K562 (cell line): ENCODE results near the gene PGLYRP1. TPM values are rescaled to one million over a fixed set of nuclear protein-coding genes. Genes with fewer than 3 reads are reported as not detected.

ENCODE experiments used
- ARID3B ChIP-seq: fragments of 250-450 bp; sonication (Bioruptor Pico); IDR thresholded peaks from 2 replicates; pipeline ENCODE4 v1.4.0; 2020; ENCODE audit warnings: borderline replicate concordance
- BCL6 ChIP-seq: fragments of 250-450 bp; sonication (Bioruptor Pico); IDR thresholded peaks from 2 replicates; pipeline ENCODE4 v1.4.0; 2020
- BRD4 ChIP-seq: fragments of 200-600 bp; sonication (generic); IDR thresholded peaks from 2 replicates; pipeline ENCODE4 v1.6.1; 2017; ENCODE audit warnings: inconsistent platforms
- CBFA2T3 ChIP-seq: fragments of 450-650 bp; IDR thresholded peaks from 2 replicates; pipeline ENCODE4 v1.6.1; 2017
- GATA2 ChIP-seq: sonication (generic); formaldehyde crosslinking; IDR thresholded peaks from 2 replicates; pipeline ENCODE4 v1.4.0; 2020; ENCODE audit warnings: mild to moderate bottlenecking, missing genetic modification reagents
- GTF2F1 ChIP-seq: IDR thresholded peaks from 2 replicates; pipeline ENCODE4 v1.6.1; 2011; ENCODE audit warnings: low read depth, low read length, improper control_type of control experiment
- HINFP ChIP-seq: fragments of 450-650 bp; conservative IDR thresholded peaks from 2 replicates; pipeline ENCODE4 v1.6.1; 2016; ENCODE audit warnings: missing genetic modification characterization, low read depth, mild to moderate bottlenecking, control low read depth, missing compliant biosample characterization
- HNRNPLL ChIP-seq: fragments of 200-400 bp; formaldehyde crosslinking; IDR thresholded peaks from 2 replicates; pipeline ENCODE4 v1.6.1; 2017; ENCODE audit warnings: low read length, low read depth, mild to moderate bottlenecking; ENCODE audit not compliant: poor library complexity, severe bottlenecking
- JUND ChIP-seq, 2 experiments: IDR thresholded peaks; 2 replicates in 1 of 2; 3 replicates in 1 of 2; pipeline ENCODE4 v1.6.1; 2011; ENCODE audit warnings: borderline replicate concordance in 2 of 2, low read depth in 2 of 2, low read length in 2 of 2, improper control_type of control experiment in 1 of 2, missing biosample characterization in 1 of 2, missing genetic modification characterization in 1 of 2, missing genetic modification reagents in 1 of 2
- MYC ChIP-seq, 2 experiments: fragments of 250-450 bp in 1 of 2; sonication (Bioruptor Pico) in 1 of 2; IDR thresholded peaks; 2 replicates each; pipeline versions ENCODE4 v1.5.1 to v1.6.1; 2012 to 2021; ENCODE audit warnings: low read depth in 2 of 2, borderline replicate concordance in 1 of 2, improper control_type of control experiment in 1 of 2, low read length in 1 of 2, mild to moderate bottlenecking in 1 of 2, moderate library complexity in 1 of 2
- SFPQ ChIP-seq: fragments of 200-400 bp; formaldehyde crosslinking; IDR thresholded peaks from 2 replicates; pipeline ENCODE4 v1.6.1; 2017; ENCODE audit warnings: mild to moderate bottlenecking, low read depth, low read length, moderate library complexity
- SMAD2 ChIP-seq: fragments of 150-350 bp; IDR thresholded peaks from 2 replicates; pipeline ENCODE4 v1.6.1; 2014; ENCODE audit warnings: low read depth, mild to moderate bottlenecking, low read length
- STAT6 ChIP-seq: sonication (generic); formaldehyde crosslinking; IDR thresholded peaks from 2 replicates; pipeline ENCODE4 v1.8.1; 2023; ENCODE audit warnings: mild to moderate bottlenecking, missing genetic modification reagents
- TAF1 ChIP-seq: IDR thresholded peaks from 2 replicates; pipeline ENCODE4 v1.6.1; 2011; ENCODE audit warnings: mild to moderate bottlenecking, low read length, moderate library complexity; ENCODE audit not compliant: insufficient read depth, control insufficient read depth, severe bottlenecking; ENCODE audit errors: extremely low read depth
- TCFL5 ChIP-seq: fragments of 250-450 bp; sonication (Bioruptor Pico); conservative IDR thresholded peaks from 2 replicates; pipeline ENCODE4 v1.6.1; 2021; ENCODE audit warnings: mild to moderate bottlenecking, moderate library complexity, matching md5 sums
- ZNF134 ChIP-seq: fragments of 250-450 bp; sonication (Bioruptor Pico); conservative IDR thresholded peaks from 2 replicates; pipeline ENCODE4 v1.4.0; 2020
- ZNF232 ChIP-seq: sonication (generic); formaldehyde crosslinking; IDR thresholded peaks from 2 replicates; pipeline ENCODE4 v1.8.0; 2022; ENCODE audit warnings: mild to moderate bottlenecking, missing genetic modification reagents
- ZNF699 ChIP-seq: fragments of 250-450 bp; sonication (Bioruptor Pico); IDR thresholded peaks from 2 replicates; pipeline ENCODE4 v1.8.0; 2021; ENCODE audit warnings: mild to moderate bottlenecking, moderate library complexity; ENCODE audit not compliant: insufficient replicate concordance
- ZNF77 ChIP-seq: fragments of 250-450 bp; sonication (Bioruptor Pico); IDR thresholded peaks from 2 replicates; pipeline ENCODE4 v1.5.0; 2020
- polyA plus RNA-seq, 8 experiments: library from polyadenylated mRNA; depleted of rRNA in 4 of 8; stranded (reverse) in 5 of 8; unstranded in 3 of 8; fragments of >200 nt; fragmentation: Nextera tagmentation in 2 of 8; fragmentation: Illumina TruSeq in 1 of 8; extraction: Ambion mirVana in 2 of 8; extraction: Trizol in 1 of 8; gene quantifications; 2 replicates each; pipeline versions ENCODE4 v1.2.1 to v1.2.3, GENCODE V29; 2011 to 2014; ENCODE audit warnings: inconsistent platforms in 1 of 8, missing spikeins in 1 of 8
- total RNA-seq, 7 experiments: library from RNA; depleted of rRNA in 6 of 7; stranded (reverse); fragments of >200 nt in 6 of 7; fragmentation: Illumina TruSeq in 2 of 7; extraction: Trizol in 2 of 7; gene quantifications; 2 replicates each; pipeline versions ENCODE4 v1.2.1 to v1.2.3, GENCODE V29; 2011 to 2021; ENCODE audit warnings: low replicate concordance in 1 of 7

PGLYRP1 gene
- total and polyA plus RNA-seq, 9 of the 15 experiments (the other 6 are each of a cell fraction or from before 2014, with no cell fraction given), result not detected

DNA sequence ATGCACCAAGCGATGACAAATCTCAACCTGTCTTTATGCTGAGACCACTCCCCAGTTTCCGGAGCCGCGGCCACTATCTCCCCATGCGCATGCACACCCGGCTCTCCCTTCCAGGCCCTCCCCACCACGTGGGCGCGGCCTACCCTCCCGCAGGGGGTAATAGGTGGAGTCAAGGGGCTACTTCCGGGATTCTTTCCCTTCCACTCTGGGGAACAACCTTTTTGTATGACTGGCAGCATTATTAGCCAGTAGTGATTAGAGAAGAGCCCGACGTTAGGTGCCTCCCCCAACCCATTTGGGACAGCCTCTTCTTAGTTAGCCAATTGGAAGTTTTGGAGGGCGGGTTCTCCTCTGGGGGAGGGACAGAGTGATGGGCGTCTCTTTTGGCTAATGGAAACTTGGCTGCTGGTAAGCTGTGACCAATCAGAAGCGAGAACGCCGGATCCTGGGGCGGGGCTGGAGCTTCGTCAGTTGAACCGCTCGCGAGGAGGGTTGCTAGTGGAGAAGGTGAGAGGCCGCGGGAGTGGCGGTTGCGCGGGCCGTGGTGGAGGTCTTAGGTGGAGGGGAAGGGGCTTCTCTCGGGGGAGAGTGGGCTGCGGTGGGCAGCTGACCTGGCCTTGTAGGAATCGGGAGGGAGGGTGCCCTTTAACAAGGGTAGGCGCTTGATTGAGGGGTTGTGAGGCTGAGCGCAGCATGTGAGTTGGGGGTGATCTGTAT, 27.7 kb downstream of the PGLYRP1 start, which contains the start of gene CCDC61 (continued):
- no peak for TF ChIP-seq ARID3B (CRISPR knock-in tag)
- no peak for TF ChIP-seq SMAD2
- no peak for TF ChIP-seq BRD4
- no peak for TF ChIP-seq SFPQ
- no peak for TF ChIP-seq STAT6 (CRISPR knock-in tag)
- TF ChIP-seq HINFP (tag), result no peak
- peak; percentile 73 for TF ChIP-seq TAF1
- TF ChIP-seq CBFA2T3, result no peak
- no peak for TF ChIP-seq ZNF232 (CRISPR knock-in tag)
- TF ChIP-seq ZNF699 (CRISPR knock-in tag), result no peak
- TF ChIP-seq MYC (IDR thresholded peaks at IDR 0.05; ENCODE audit: low read depth, low read length), result peak; percentile 98
- TF ChIP-seq MYC (CRISPR knock-in tag; IDR thresholded peaks at IDR 0.05; ENCODE audit: borderline replicate concordance, low read depth), result no peak
- no peak for TF ChIP-seq ZNF134
- TF ChIP-seq JUND (IDR thresholded peaks at IDR 0.05; ENCODE audit: borderline replicate concordance, low read depth, low read length), result peak; percentile 22; the same call in 1 of the 2 replicates
- no peak for TF ChIP-seq JUND (tag; IDR thresholded peaks at IDR 0.05; ENCODE audit: borderline replicate concordance, low read depth, low read length)
- TF ChIP-seq ZNF77, result no peak
- no peak for TF ChIP-seq HNRNPLL
- TF ChIP-seq GATA2, result no peak
- TF ChIP-seq BCL6 (CRISPR knock-in tag), result no peak
- TF ChIP-seq GTF2F1, result no peak
- no peak for TF ChIP-seq TCFL5
